H1 (cell line): Measurements from ENCODE around the gene RBM5. TPM values are rescaled to one million over a fixed set of nuclear protein-coding genes. Genes with fewer than 3 reads are reported as not detected.

Experiments used
- ATF2 ChIP-seq: IDR thresholded peaks from 2 replicates; pipeline ENCODE4 v1.6.1; 2012; ENCODE audit warnings: low read length, inconsistent platforms
- TAF7 ChIP-seq: optimal IDR thresholded peaks from 2 replicates; pipeline ENCODE3; 2011; ENCODE audit warnings: low read depth, mild to moderate bottlenecking, inconsistent platforms, low read length, moderate library complexity, borderline replicate concordance
- TCF12 ChIP-seq: IDR thresholded peaks from 2 replicates; pipeline ENCODE4 v1.6.1; 2011; ENCODE audit warnings: low read depth, mild to moderate bottlenecking, low read length
- TEAD4 ChIP-seq: IDR thresholded peaks from 2 replicates; pipeline ENCODE4 v1.6.1; 2012; ENCODE audit warnings: low read depth, low read length, inconsistent platforms, mixed read lengths
- polyA plus RNA-seq, 7 experiments: library from polyadenylated mRNA; depleted of rRNA in 3 of 7; stranded (reverse) in 5 of 7; unstranded in 2 of 7; fragments of >200 nt in 5 of 7; fragments of 200-250 nt in 2 of 7; gene quantifications; 1 replicate in 5 of 7; 2 replicates in 1 of 7; 4 replicates in 1 of 7; pipeline versions ENCODE4 v1.2.1 to v1.2.3, GENCODE V29; 2011 to 2013; ENCODE audit warnings: missing spikeins in 2 of 7, mixed read lengths in 2 of 7
- total RNA-seq: library from RNA; stranded (reverse); fragmentation: NEBNext Ultra II Directional; extraction: Animal tissue kit (Norgen Biotek cat#: 25700); gene quantifications from 2 replicates; pipeline ENCODE4 v1.2.1, GENCODE V29; 2021
- TF ChIP-seq, protein P1 (sequence below): fragments of 300-600 bp; sonication (generic); IDR thresholded peaks from 2 replicates; pipeline ENCODE4 v1.7.1; 2012; ENCODE audit warnings: low read length, moderate library complexity, mild to moderate bottlenecking, inconsistent platforms; ENCODE audit not compliant: insufficient replicate concordance
- TF ChIP-seq, protein P2 (sequence below): IDR thresholded peaks from 2 replicates; pipeline ENCODE4 v1.6.1; 2012; ENCODE audit warnings: inconsistent platforms

The RBM5 gene
- total and polyA plus RNA-seq, 2 of the 8 experiments (the other 6 are each of a cell fraction or from before 2014, with no cell fraction given), result 82.7 to 144 TPM

GRCh38 chr3:50168388-50168787 is 79.7 kb downstream of the RBM5 start (continued):
- TF ChIP-seq ATF2 (no peak), TAF7 (no peak), TEAD4 (no peak), TCF12 (no peak)
- TF ChIP-seq, protein P1, sequence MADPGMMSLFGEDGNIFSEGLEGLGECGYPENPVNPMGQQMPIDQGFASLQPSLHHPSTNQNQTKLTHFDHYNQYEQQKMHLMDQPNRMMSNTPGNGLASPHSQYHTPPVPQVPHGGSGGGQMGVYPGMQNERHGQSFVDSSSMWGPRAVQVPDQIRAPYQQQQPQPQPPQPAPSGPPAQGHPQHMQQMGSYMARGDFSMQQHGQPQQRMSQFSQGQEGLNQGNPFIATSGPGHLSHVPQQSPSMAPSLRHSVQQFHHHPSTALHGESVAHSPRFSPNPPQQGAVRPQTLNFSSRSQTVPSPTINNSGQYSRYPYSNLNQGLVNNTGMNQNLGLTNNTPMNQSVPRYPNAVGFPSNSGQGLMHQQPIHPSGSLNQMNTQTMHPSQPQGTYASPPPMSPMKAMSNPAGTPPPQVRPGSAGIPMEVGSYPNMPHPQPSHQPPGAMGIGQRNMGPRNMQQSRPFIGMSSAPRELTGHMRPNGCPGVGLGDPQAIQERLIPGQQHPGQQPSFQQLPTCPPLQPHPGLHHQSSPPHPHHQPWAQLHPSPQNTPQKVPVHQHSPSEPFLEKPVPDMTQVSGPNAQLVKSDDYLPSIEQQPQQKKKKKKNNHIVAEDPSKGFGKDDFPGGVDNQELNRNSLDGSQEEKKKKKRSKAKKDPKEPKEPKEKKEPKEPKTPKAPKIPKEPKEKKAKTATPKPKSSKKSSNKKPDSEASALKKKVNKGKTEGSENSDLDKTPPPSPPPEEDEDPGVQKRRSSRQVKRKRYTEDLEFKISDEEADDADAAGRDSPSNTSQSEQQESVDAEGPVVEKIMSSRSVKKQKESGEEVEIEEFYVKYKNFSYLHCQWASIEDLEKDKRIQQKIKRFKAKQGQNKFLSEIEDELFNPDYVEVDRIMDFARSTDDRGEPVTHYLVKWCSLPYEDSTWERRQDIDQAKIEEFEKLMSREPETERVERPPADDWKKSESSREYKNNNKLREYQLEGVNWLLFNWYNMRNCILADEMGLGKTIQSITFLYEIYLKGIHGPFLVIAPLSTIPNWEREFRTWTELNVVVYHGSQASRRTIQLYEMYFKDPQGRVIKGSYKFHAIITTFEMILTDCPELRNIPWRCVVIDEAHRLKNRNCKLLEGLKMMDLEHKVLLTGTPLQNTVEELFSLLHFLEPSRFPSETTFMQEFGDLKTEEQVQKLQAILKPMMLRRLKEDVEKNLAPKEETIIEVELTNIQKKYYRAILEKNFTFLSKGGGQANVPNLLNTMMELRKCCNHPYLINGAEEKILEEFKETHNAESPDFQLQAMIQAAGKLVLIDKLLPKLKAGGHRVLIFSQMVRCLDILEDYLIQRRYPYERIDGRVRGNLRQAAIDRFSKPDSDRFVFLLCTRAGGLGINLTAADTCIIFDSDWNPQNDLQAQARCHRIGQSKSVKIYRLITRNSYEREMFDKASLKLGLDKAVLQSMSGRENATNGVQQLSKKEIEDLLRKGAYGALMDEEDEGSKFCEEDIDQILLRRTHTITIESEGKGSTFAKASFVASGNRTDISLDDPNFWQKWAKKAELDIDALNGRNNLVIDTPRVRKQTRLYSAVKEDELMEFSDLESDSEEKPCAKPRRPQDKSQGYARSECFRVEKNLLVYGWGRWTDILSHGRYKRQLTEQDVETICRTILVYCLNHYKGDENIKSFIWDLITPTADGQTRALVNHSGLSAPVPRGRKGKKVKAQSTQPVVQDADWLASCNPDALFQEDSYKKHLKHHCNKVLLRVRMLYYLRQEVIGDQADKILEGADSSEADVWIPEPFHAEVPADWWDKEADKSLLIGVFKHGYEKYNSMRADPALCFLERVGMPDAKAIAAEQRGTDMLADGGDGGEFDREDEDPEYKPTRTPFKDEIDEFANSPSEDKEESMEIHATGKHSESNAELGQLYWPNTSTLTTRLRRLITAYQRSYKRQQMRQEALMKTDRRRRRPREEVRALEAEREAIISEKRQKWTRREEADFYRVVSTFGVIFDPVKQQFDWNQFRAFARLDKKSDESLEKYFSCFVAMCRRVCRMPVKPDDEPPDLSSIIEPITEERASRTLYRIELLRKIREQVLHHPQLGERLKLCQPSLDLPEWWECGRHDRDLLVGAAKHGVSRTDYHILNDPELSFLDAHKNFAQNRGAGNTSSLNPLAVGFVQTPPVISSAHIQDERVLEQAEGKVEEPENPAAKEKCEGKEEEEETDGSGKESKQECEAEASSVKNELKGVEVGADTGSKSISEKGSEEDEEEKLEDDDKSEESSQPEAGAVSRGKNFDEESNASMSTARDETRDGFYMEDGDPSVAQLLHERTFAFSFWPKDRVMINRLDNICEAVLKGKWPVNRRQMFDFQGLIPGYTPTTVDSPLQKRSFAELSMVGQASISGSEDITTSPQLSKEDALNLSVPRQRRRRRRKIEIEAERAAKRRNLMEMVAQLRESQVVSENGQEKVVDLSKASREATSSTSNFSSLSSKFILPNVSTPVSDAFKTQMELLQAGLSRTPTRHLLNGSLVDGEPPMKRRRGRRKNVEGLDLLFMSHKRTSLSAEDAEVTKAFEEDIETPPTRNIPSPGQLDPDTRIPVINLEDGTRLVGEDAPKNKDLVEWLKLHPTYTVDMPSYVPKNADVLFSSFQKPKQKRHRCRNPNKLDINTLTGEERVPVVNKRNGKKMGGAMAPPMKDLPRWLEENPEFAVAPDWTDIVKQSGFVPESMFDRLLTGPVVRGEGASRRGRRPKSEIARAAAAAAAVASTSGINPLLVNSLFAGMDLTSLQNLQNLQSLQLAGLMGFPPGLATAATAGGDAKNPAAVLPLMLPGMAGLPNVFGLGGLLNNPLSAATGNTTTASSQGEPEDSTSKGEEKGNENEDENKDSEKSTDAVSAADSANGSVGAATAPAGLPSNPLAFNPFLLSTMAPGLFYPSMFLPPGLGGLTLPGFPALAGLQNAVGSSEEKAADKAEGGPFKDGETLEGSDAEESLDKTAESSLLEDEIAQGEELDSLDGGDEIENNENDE, result no peak
- TF ChIP-seq, protein P2, sequence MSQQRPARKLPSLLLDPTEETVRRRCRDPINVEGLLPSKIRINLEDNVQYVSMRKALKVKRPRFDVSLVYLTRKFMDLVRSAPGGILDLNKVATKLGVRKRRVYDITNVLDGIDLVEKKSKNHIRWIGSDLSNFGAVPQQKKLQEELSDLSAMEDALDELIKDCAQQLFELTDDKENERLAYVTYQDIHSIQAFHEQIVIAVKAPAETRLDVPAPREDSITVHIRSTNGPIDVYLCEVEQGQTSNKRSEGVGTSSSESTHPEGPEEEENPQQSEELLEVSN, result no peak
